Naive thymus-derived CD4-positive, alpha-beta T cell (primary cell): ENCODE measurements around the gene PARD3B. TPM values are rescaled to one million over a fixed set of nuclear protein-coding genes. Genes with fewer than 3 reads are reported as not detected.

ENCODE experiments used
- ATAC-seq: fragments of 150-1000 bp; cut with Tn5 transposase; 2 replicates; pipeline ENCODE4 v1.10.0; 2021; ENCODE audit warnings: mild to moderate bottlenecking, moderate library complexity
- CTCF ChIA-PET: fragments of 350-600 bp; sonication (Branson Sonifier 250); formaldehyde crosslinking; loops from one replicate; lab custom pipeline; 2021; ENCODE audit warnings: antibody characterized with exemption; lab: Charles Lee
- POLR2A ChIA-PET: fragments of 350-600 bp; sonication (Branson Sonifier 250); formaldehyde crosslinking; loops from one replicate; lab custom pipeline; 2021; ENCODE audit warnings: antibody characterized with exemption, inconsistent platforms; lab: Charles Lee
- DNase-seq, 9 donors: peaks; one replicate each; pipeline versions ENCODE4 v3.0.0 to v3.0.0-alpha.2; 2020 to 2022; ENCODE audit warnings: mixed read lengths in 1 of 9
- H3K27ac ChIP-seq: one replicate; pipeline ENCODE4 v1.7.0; 2013; ENCODE audit warnings: mild to moderate bottlenecking, low read depth, low read length, moderate library complexity
- H3K27me3 ChIP-seq, 2 donors: one replicate each; pipeline ENCODE4 v1.7.0; 2013; ENCODE audit warnings: low read length in 2 of 2, mild to moderate bottlenecking in 2 of 2, moderate library complexity in 2 of 2; ENCODE audit not compliant: control insufficient read depth in 2 of 2, insufficient read depth in 2 of 2
- H3K36me3 ChIP-seq, 3 experiments: 1 replicate in 2 of 3; 2 replicates in 1 of 3; pipeline ENCODE4 v1.7.0; 2013; ENCODE audit warnings: low read length in 3 of 3, mild to moderate bottlenecking in 3 of 3, moderate library complexity in 1 of 3; ENCODE audit not compliant: insufficient read depth in 3 of 3, control insufficient read depth in 2 of 3
- H3K4me1 ChIP-seq, 2 donors: one replicate each; pipeline ENCODE4 v1.7.0; 2013; ENCODE audit warnings: low read length in 2 of 2, mild to moderate bottlenecking in 2 of 2, moderate library complexity in 1 of 2; ENCODE audit not compliant: control insufficient read depth in 2 of 2, insufficient read depth in 2 of 2
- H3K4me3 ChIP-seq: 2 replicates; pipeline ENCODE4 v1.7.0; 2013; ENCODE audit warnings: mild to moderate bottlenecking, low read length
- H3K9me3 ChIP-seq, 3 experiments: 1 replicate in 2 of 3; 2 replicates in 1 of 3; pipeline ENCODE4 v1.7.0; 2013; ENCODE audit warnings: low read length in 3 of 3; ENCODE audit not compliant: control insufficient read depth in 2 of 3
- H3K27ac Mint-ChIP-seq, 9 donors: one replicate each; pipeline ENCODE4 v1.8.0; 2020 to 2022; ENCODE audit warnings: mixed read lengths in 9 of 9, mild to moderate bottlenecking in 8 of 9, moderate library complexity in 5 of 9, inconsistent platforms in 2 of 9
- H3K27me3 Mint-ChIP-seq, 5 donors: one replicate each; pipeline ENCODE4 v1.8.0; 2021 to 2022; ENCODE audit warnings: mixed read lengths in 5 of 5, mild to moderate bottlenecking in 1 of 5
- H3K36me3 Mint-ChIP-seq, 5 donors: one replicate each; pipeline ENCODE4 v1.8.0; 2020 to 2022; ENCODE audit warnings: mixed read lengths in 5 of 5, mild to moderate bottlenecking in 3 of 5, inconsistent platforms in 1 of 5
- H3K4me1 Mint-ChIP-seq, 7 donors: one replicate each; pipeline ENCODE4 v1.8.0; 2020 to 2022; ENCODE audit warnings: mixed read lengths in 7 of 7, mild to moderate bottlenecking in 3 of 7, inconsistent platforms in 1 of 7
- H3K4me3 Mint-ChIP-seq, 10 donors: one replicate each; pipeline ENCODE4 v1.8.0; 2020 to 2022; ENCODE audit warnings: mild to moderate bottlenecking in 10 of 10, mixed read lengths in 10 of 10, moderate library complexity in 6 of 10, inconsistent platforms in 2 of 10
- H3K9me3 Mint-ChIP-seq, 11 donors: one replicate each; pipeline ENCODE4 v1.8.0; 2020 to 2022; ENCODE audit warnings: mixed read lengths in 11 of 11, mild to moderate bottlenecking in 4 of 11, inconsistent platforms in 1 of 11, moderate library complexity in 1 of 11
- intact Hi-C, 2 donors: fragments of 100-400 bp; cut with micrococcal nuclease; formaldehyde crosslinking; loops; one replicate each; pipeline ENCODE4 v1.15.1; 2023
- polyA plus RNA-seq, 2 donors: library from polyadenylated mRNA; unstranded; fragments of 300-500 nt; fragmentation: Illumina TruSeq; gene quantifications; one replicate each; pipeline ENCODE4 v1.2.3, GENCODE V29; 2021
- total RNA-seq, 6 experiments: library from RNA in 5 of 6; stranded (reverse) in 5 of 6; gene quantifications; 1 replicate in 5 of 6; 2 replicates in 1 of 6; pipeline ENCODE4 v1.2.3 and lab custom pipeline; 2021 to 2026

The PARD3B gene
- total and polyA plus RNA-seq, 7 experiments from 2014 or later, result 0.22 to 4.0 (median 0.87) TPM

- H3K27ac ChIP-seq, result no peak overlapping the region
- no peaks in the 10 kb centered on the region for H3K9me3 Mint-ChIP-seq
- H3K27ac Mint-ChIP-seq, result no peak overlapping the region
- no peaks in the 10 kb centered on the region for H3K4me1 Mint-ChIP-seq
- H3K27me3 Mint-ChIP-seq, result peaks cover 0 to 7% (median 0%) of the 10 kb centered on the region in 5 donors
- H3K27me3 ChIP-seq, result no peaks in the 10 kb centered on the region
- ATAC-seq, result no peak
- ChIA-PET CTCF (no interaction called here), POLR2A (no interaction called here)
- no peak overlapping the region for H3K4me3 ChIP-seq
- no peaks in the 10 kb centered on the region for H3K4me1 ChIP-seq
- DNase-seq, result no peak
- intact Hi-C loops, result no loop called here
- no peaks in the 10 kb centered on the region for H3K36me3 ChIP-seq
- no peak overlapping the region for H3K4me3 Mint-ChIP-seq
- H3K36me3 Mint-ChIP-seq, result no peaks in the 10 kb centered on the region
- no peaks in the 10 kb centered on the region for H3K9me3 ChIP-seq
Observed at GRCh38 chr2:205556357-205556756, 1011.1 kb downstream of the PARD3B start.

GRCh38 chr2:205556841-205557539, 1011.7 kb downstream of the PARD3B start:
- Mint-ChIP-seq H3K9me3 (no peaks in the 10 kb centered on the region), H3K27ac (peak overlapping the region in 1 of 9 donors; percentile 18), H3K4me1 (no peaks in the 10 kb centered on the region), H3K36me3 (no peaks in the 10 kb centered on the region), H3K4me3 (no peak overlapping the region), H3K27me3 (peaks cover 0 to 7% (median 0%) of the 10 kb centered on the region in 5 donors)
- no peaks in the 10 kb centered on the region for H3K9me3 ChIP-seq
- no peaks in the 10 kb centered on the region for H3K4me1 ChIP-seq
- no peak overlapping the region for H3K27ac ChIP-seq
- H3K27me3 ChIP-seq, result no peaks in the 10 kb centered on the region
- intact Hi-C loops, result no loop called here
- no peaks in the 10 kb centered on the region for H3K36me3 ChIP-seq
- ChIA-PET POLR2A (no interaction called here), CTCF (no interaction called here)
- no peak for DNase-seq
- no peak for ATAC-seq
- H3K4me3 ChIP-seq, result no peak overlapping the region

GRCh38 chr2:205557873-205558272, 1012.6 kb downstream of the PARD3B start:
- Mint-ChIP-seq H3K4me3 (no peak overlapping the region), H3K27me3 (peaks cover 0 to 10% (median 0%) of the 10 kb centered on the region in 5 donors), H3K36me3 (no peaks in the 10 kb centered on the region), H3K4me1 (no peaks in the 10 kb centered on the region), H3K9me3 (no peaks in the 10 kb centered on the region), H3K27ac (no peak overlapping the region)
- H3K36me3 ChIP-seq, result no peaks in the 10 kb centered on the region
- H3K9me3 ChIP-seq, result no peaks in the 10 kb centered on the region
- H3K27me3 ChIP-seq, result no peaks in the 10 kb centered on the region
- no peak overlapping the region for H3K4me3 ChIP-seq
- no peaks in the 10 kb centered on the region for H3K4me1 ChIP-seq
- DNase-seq, result no peak
- no peak for ATAC-seq
- ChIA-PET CTCF (no interaction called here), POLR2A (no interaction called here)
- no peak overlapping the region for H3K27ac ChIP-seq
- intact Hi-C loops, result no loop called here

GRCh38 chr2:205561441-205561840, 1016.2 kb downstream of the PARD3B start:
- no peak overlapping the region for H3K27ac Mint-ChIP-seq
- intact Hi-C loops, result no loop called here
- POLR2A ChIA-PET, result no interaction called here

GRCh38 chr2:205563646-205564045, 1018.4 kb downstream of the PARD3B start:
- CTCF ChIA-PET, result no interaction called here

More at GRCh38 chr2:205561441-205561840, 1016.2 kb downstream of the PARD3B start:
- Histone ChIP-seq H3K4me3 (no peak overlapping the region), H3K27me3 (no peaks in the 10 kb centered on the region), H3K4me1 (no peaks in the 10 kb centered on the region), H3K9me3 (no peaks in the 10 kb centered on the region), H3K36me3 (no peaks in the 10 kb centered on the region), H3K27ac (no peak overlapping the region)
- Mint-ChIP-seq H3K36me3 (no peaks in the 10 kb centered on the region), H3K27me3 (peaks cover 0 to 13% (median 0%) of the 10 kb centered on the region in 5 donors), H3K9me3 (no peaks in the 10 kb centered on the region), H3K4me3 (no peak overlapping the region), H3K4me1 (no peaks in the 10 kb centered on the region)
- ATAC-seq (no peak), DNase-seq (no peak)
- CTCF ChIA-PET, result no interaction called here

GRCh38 chr2:205564346-205565141, 1019.3 kb downstream of the PARD3B start:
- ATAC-seq (no peak), DNase-seq (no peak)
- no peaks in the 10 kb centered on the region for H3K36me3 ChIP-seq
- no peaks in the 10 kb centered on the region for H3K4me1 Mint-ChIP-seq
- H3K4me3 Mint-ChIP-seq, result no peak overlapping the region
- no peaks in the 10 kb centered on the region for H3K9me3 Mint-ChIP-seq
- H3K36me3 Mint-ChIP-seq, result no peaks in the 10 kb centered on the region
- CTCF ChIA-PET, result no interaction called here
- no peaks in the 10 kb centered on the region for H3K9me3 ChIP-seq
- POLR2A ChIA-PET, result no interaction called here
- no peaks in the 10 kb centered on the region for H3K4me1 ChIP-seq
- intact Hi-C loops, result no loop called here
- H3K27ac Mint-ChIP-seq, result no peak overlapping the region
- H3K27me3 Mint-ChIP-seq, result peaks cover 0 to 13% (median 0%) of the 10 kb centered on the region in 5 donors
- no peak overlapping the region for H3K27ac ChIP-seq
- no peak overlapping the region for H3K4me3 ChIP-seq
- no peaks in the 10 kb centered on the region for H3K27me3 ChIP-seq

More at GRCh38 chr2:205563646-205564045, 1018.4 kb downstream of the PARD3B start:
- no peaks in the 10 kb centered on the region for H3K4me1 ChIP-seq
- DNase-seq (peak in 1 of 9 donors; percentile 25), ATAC-seq (peak; percentile 47)
- Mint-ChIP-seq H3K4me1 (no peaks in the 10 kb centered on the region), H3K9me3 (no peaks in the 10 kb centered on the region), H3K27me3 (peaks cover 0 to 13% (median 0%) of the 10 kb centered on the region in 5 donors), H3K36me3 (no peaks in the 10 kb centered on the region), H3K27ac (no peak overlapping the region), H3K4me3 (no peak overlapping the region)
- H3K36me3 ChIP-seq, result no peaks in the 10 kb centered on the region
- H3K27ac ChIP-seq, result no peak overlapping the region
- H3K9me3 ChIP-seq, result no peaks in the 10 kb centered on the region
- no peak overlapping the region for H3K4me3 ChIP-seq
- POLR2A ChIA-PET, result interaction anchor here (0.6 kb wide), 1 partner anchor 668 kb away, joined by 4 read pairs; no protein-coding TSS in a partner anchor
- intact Hi-C loops, result no loop called here
- H3K27me3 ChIP-seq, result no peaks in the 10 kb centered on the region
